Measurements from ENCODE around the gene ZNF784.

The ZNF784 gene

GRCh38 chr19:55669418-55670279 is 45.3 kb upstream of the ZNF784 start:
- TF ChIP-seq CTCF (IDR thresholded peaks at IDR 0.05; ENCODE audit: low read depth, low read length, missing control alignments), result no peak
- in situ Hi-C loops (cut with HindIII; ENCODE audit: low sequenced_read_pairs), result no loop called here
- no peak overlapping the region for H3K4me3 ChIP-seq (ENCODE audit: low read depth, low read length)
- DNase-seq (ENCODE audit: low read depth), result no peak

- no peak overlapping the region for H3K4me3 ChIP-seq (ENCODE audit: low read depth, low read length)
- DNase-seq (ENCODE audit: low read depth), result no peak
- in situ Hi-C loops (cut with HindIII; ENCODE audit: low sequenced_read_pairs), result no loop called here
- no peak for TF ChIP-seq CTCF (IDR thresholded peaks at IDR 0.05; ENCODE audit: low read depth, low read length, missing control alignments)
Observed at GRCh38 chr19:55668603-55669348, 44.4 kb upstream of the ZNF784 start.

- no peak overlapping the region for H3K4me3 ChIP-seq (ENCODE audit: low read depth, low read length)
- no peak for TF ChIP-seq CTCF (IDR thresholded peaks at IDR 0.05; ENCODE audit: low read depth, low read length, missing control alignments)
- in situ Hi-C loops (cut with HindIII; ENCODE audit: low sequenced_read_pairs), result no loop called here
- DNase-seq (ENCODE audit: low read depth), result no peak
Observed at GRCh38 chr19:55667958-55668357, 43.6 kb upstream of the ZNF784 start.

GRCh38 chr19:55667511-55667910 is 43.1 kb upstream of the ZNF784 start:
- TF ChIP-seq CTCF (IDR thresholded peaks at IDR 0.05; ENCODE audit: low read depth, low read length, missing control alignments), result no peak
- DNase-seq (ENCODE audit: low read depth), result no peak
- H3K4me3 ChIP-seq (ENCODE audit: low read depth, low read length), result no peak overlapping the region
- in situ Hi-C loops (cut with HindIII; ENCODE audit: low sequenced_read_pairs), result no loop called here

- no peak for TF ChIP-seq CTCF (IDR thresholded peaks at IDR 0.05; ENCODE audit: low read depth, low read length, missing control alignments)
- in situ Hi-C loops (cut with HindIII; ENCODE audit: low sequenced_read_pairs), result no loop called here
- DNase-seq (ENCODE audit: low read depth), result no peak
- H3K4me3 ChIP-seq (ENCODE audit: low read depth, low read length), result no peak overlapping the region
Observed at GRCh38 chr19:55667006-55667381, 42.6 kb upstream of the ZNF784 start.

GRCh38 chr19:55666343-55667005 is 42.1 kb upstream of the ZNF784 start:
- no peak for TF ChIP-seq CTCF (IDR thresholded peaks at IDR 0.05; ENCODE audit: low read depth, low read length, missing control alignments)
- H3K4me3 ChIP-seq (ENCODE audit: low read depth, low read length), result no peak overlapping the region
- DNase-seq (ENCODE audit: low read depth), result no peak
- in situ Hi-C loops (cut with HindIII; ENCODE audit: low sequenced_read_pairs), result no loop called here

Data from astrocyte of the cerebellum (primary cell).